Spleen (tissue), 11 donors: Measurements from ENCODE around the gene CFAP107. TPM values are rescaled to one million over a fixed set of nuclear protein-coding genes. Genes with fewer than 3 reads are reported as not detected.

Experiments
- DNase-seq: peaks from one replicate; pipeline ENCODE4 v3.0.0-alpha.2; 2020
- H3K27ac ChIP-seq, 8 donors: fragments of 200-600 bp; sonication (generic) in 7 of 8; 1 replicate in 4 of 8; 2 replicates in 4 of 8; pipeline versions ENCODE4 v1.5.0 to v1.8.0; 2016 to 2021; ENCODE audit warnings: inconsistent platforms in 4 of 8, mild to moderate bottlenecking in 4 of 8, moderate library complexity in 1 of 8
- H3K27me3 ChIP-seq, 7 donors: fragments of 200-600 bp; sonication (generic) in 6 of 7; replicated peaks in 1 of 7; 1 replicate in 4 of 7; 2 replicates in 3 of 7; pipeline versions ENCODE4 v1.5.0 to v1.8.0; 2016 to 2021; ENCODE audit warnings: inconsistent platforms in 3 of 7, mild to moderate bottlenecking in 1 of 7
- H3K36me3 ChIP-seq, 6 donors: fragments of 200-600 bp; sonication (generic) in 5 of 6; 1 replicate in 4 of 6; 2 replicates in 2 of 6; pipeline versions ENCODE4 v1.5.0 to v1.8.0; 2016 to 2021; ENCODE audit warnings: inconsistent platforms in 2 of 6
- H3K4me1 ChIP-seq, 6 donors: fragments of 200-600 bp; sonication (generic) in 5 of 6; 1 replicate in 3 of 6; 2 replicates in 3 of 6; pipeline versions ENCODE4 v1.5.0 to v1.8.0; 2016 to 2021; ENCODE audit warnings: inconsistent platforms in 3 of 6
- H3K4me3 ChIP-seq, 8 donors: fragments of 200-600 bp; sonication (generic) in 7 of 8; 1 replicate in 4 of 8; 2 replicates in 4 of 8; pipeline versions ENCODE4 v1.5.0 to v1.8.0; 2016 to 2021; ENCODE audit warnings: inconsistent platforms in 4 of 8, mild to moderate bottlenecking in 4 of 8, moderate library complexity in 2 of 8
- H3K9me3 ChIP-seq, 8 donors: fragments of 200-600 bp; sonication (generic) in 7 of 8; 1 replicate in 4 of 8; 2 replicates in 4 of 8; pipeline versions ENCODE4 v1.5.0 to v1.8.0; 2016 to 2021; ENCODE audit warnings: inconsistent platforms in 4 of 8
- POLR2A ChIP-seq, 3 donors: fragments of 450-650 bp; IDR thresholded peaks; one replicate each; pipeline ENCODE4 v1.5.1; 2017; ENCODE audit warnings: antibody characterized with exemption in 3 of 3, mild to moderate bottlenecking in 1 of 3
- POLR2AphosphoS5 ChIP-seq, 3 donors: sonication (generic); formaldehyde crosslinking; IDR thresholded peaks; one replicate each; pipeline ENCODE4 v1.5.1; 2017; ENCODE audit warnings: antibody characterized with exemption in 3 of 3
- WGBS, 5 donors: extraction: QIAGEN DNeasy Blood & Tissue Kit in 3 of 5; methylation state at CpG; one replicate each; pipeline versions ENCODE4 v1.1.5 to v1.1.7; 2013 to 2018; 5-methylcytosine and 5-hydroxymethylcytosine counted together
- intact Hi-C: fragments of 100-400 bp; cut with DNase I; formaldehyde crosslinking; loops from one replicate; pipeline ENCODE4 v1.15.0; 2023; ENCODE audit warnings: low total_unique reads
- polyA plus RNA-seq, 3 donors: library from polyadenylated mRNA; stranded (reverse); fragments of 200-250 nt; gene quantifications; one replicate each; pipeline ENCODE4 v1.2.1, GENCODE V29; 2013
- total RNA-seq, 7 donors: library from RNA; depleted of rRNA in 3 of 7; stranded (reverse); fragments of >200 nt in 3 of 7; fragmentation: NEBNext Ultra II Directional in 4 of 7; extraction: Animal tissue kit (Norgen Biotek cat#: 25700) in 4 of 7; gene quantifications; one replicate each; pipeline versions ENCODE4 v1.1.0 to v1.2.1, GENCODE V29; 2016 to 2021
- TF ChIP-seq, protein P1 (sequence below), 11 experiments: fragments of 200-600 bp in 7 of 11; fragments of 450-650 bp in 4 of 11; sonication (generic) in 4 of 11; IDR thresholded peaks in 8 of 11; conservative IDR thresholded peaks in 3 of 11; 1 replicate in 7 of 11; 2 replicates in 4 of 11; pipeline versions ENCODE4 v1.4.0 to v1.8.0; 2016 to 2021; ENCODE audit warnings: antibody characterized with exemption in 11 of 11, inconsistent platforms in 4 of 11, mild to moderate bottlenecking in 1 of 11
- donor health status: healthy with polysubstance abuse.
- donor health status: DM: no; HTN: no; CAD: no; lungs with moderate emphysema.
- donor health status: DM: no; HTN: no; CAD: no.
- donor health status: Bipolar disorder and iron deficiency.
- donor health status: healthy.
- donor health status: DM: no; HTN: no; CAD: no.
- donor health status: DM: yes; HTN: yes; CAD: no.

Gene CFAP107
- total and polyA plus RNA-seq, 10 donors: not detected

DNA sequence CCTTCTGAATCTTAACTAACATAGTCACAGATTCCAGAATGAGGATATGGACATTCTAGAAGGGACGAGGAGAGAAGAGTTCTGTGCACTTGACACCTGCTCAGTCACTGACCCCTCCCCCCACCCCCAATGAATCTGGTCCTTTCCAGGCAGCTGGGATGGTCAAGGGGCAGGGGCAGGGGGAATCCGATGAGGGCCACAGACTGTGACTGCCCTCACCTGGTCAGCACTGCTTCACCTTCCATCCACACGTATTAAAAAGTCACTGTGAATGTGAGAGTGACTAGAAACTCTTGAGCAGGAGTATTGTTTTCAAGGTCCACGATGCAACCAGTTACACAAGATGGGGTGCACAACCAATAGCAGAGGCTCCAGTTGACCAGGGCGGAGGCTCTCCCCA lies 18.0 kb downstream of the CFAP107 start:
- H3K4me1 ChIP-seq: no peaks in the 10 kb centered on the region
- intact Hi-C loops: no loop called here
- DNase-seq: no peak
- H3K27ac ChIP-seq: no peak overlapping the region
- no peaks in the 10 kb centered on the region for H3K9me3 ChIP-seq
- H3K36me3 ChIP-seq: no peaks in the 10 kb centered on the region
- TF ChIP-seq POLR2A (IDR thresholded peaks at IDR 0.05) (no peak), POLR2AphosphoS5 (IDR thresholded peaks at IDR 0.05) (no peak)
- TF ChIP-seq, protein P1, sequence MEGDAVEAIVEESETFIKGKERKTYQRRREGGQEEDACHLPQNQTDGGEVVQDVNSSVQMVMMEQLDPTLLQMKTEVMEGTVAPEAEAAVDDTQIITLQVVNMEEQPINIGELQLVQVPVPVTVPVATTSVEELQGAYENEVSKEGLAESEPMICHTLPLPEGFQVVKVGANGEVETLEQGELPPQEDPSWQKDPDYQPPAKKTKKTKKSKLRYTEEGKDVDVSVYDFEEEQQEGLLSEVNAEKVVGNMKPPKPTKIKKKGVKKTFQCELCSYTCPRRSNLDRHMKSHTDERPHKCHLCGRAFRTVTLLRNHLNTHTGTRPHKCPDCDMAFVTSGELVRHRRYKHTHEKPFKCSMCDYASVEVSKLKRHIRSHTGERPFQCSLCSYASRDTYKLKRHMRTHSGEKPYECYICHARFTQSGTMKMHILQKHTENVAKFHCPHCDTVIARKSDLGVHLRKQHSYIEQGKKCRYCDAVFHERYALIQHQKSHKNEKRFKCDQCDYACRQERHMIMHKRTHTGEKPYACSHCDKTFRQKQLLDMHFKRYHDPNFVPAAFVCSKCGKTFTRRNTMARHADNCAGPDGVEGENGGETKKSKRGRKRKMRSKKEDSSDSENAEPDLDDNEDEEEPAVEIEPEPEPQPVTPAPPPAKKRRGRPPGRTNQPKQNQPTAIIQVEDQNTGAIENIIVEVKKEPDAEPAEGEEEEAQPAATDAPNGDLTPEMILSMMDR (IDR thresholded peaks at IDR 0.05 in 8 of 11, conservative IDR thresholded peaks at IDR 0.05 in 3 of 11): no peak
- H3K27me3 ChIP-seq: peaks cover 0 to 29% (median 0%) of the 10 kb centered on the region in 7 donors
- WGBS, 5 donors: 62 to 73% (median 67%) methylated on average over 5 of the region's 5 CpGs
- no peak overlapping the region for H3K4me3 ChIP-seq

DNA sequence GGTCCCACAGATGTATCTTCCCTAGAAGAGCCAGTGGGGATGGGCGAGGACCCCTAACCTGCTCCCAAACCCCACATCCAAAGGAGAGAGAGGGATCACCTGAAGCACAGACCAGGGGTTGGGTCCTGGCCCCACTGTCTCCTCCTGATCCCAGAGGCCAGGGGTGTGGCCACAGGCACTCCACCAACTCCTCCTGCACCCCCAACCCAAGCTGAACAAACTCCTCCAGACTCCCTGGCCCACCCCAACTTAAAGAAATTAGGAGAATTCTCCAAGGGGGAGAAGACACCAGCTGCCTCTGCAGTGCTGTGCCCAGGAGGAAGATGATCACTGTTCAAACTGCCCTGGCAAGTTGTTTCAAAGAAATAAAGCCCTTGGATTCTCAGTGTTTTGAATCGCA lies 23.0 kb downstream of the CFAP107 start:
- no peaks in the 10 kb centered on the region for H3K36me3 ChIP-seq
- TF ChIP-seq POLR2AphosphoS5 (IDR thresholded peaks at IDR 0.05) (no peak), POLR2A (IDR thresholded peaks at IDR 0.05) (no peak)
- TF ChIP-seq, protein P1 (IDR thresholded peaks at IDR 0.05 in 8 of 11, conservative IDR thresholded peaks at IDR 0.05 in 3 of 11): no peak
- H3K4me1 ChIP-seq: no peaks in the 10 kb centered on the region
- 59 to 90% (median 74%) methylated on average over 2 of the region's 2 CpGs for WGBS, 5 donors
- intact Hi-C loops: no loop called here
- H3K27me3 ChIP-seq: peaks cover 0 to 44% (median 10%) of the 10 kb centered on the region in 7 donors
- no peak overlapping the region for H3K27ac ChIP-seq
- no peak overlapping the region for H3K4me3 ChIP-seq
- no peaks in the 10 kb centered on the region for H3K9me3 ChIP-seq
- no peak for DNase-seq

DNA sequence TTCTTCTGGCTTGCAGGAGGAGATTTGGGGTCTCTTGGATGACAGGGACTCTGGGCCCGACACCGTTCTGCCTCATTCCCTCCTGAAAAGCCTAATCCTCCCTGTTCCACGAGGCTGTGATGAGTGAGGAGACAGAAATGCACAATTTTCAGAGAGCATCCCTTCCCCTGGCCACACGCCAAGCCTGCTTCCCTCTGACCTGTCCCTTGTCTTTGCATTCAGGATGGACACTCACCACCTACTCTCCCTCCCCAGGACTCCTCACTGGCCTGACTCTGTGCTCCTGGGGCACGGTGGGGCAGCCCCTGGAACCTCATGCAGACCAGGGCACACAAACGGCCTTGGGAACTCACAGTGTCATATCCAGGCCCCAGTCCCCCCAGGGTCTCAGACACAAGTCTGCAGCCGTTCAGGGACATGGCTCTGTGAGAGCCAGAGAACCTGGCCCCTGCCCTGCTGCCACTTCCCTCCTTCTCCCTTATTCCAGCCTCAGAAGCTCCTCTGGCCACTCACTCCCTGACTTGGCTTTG lies 24.0 kb downstream of the CFAP107 start:
- peaks cover 0 to 46% (median 10%) of the 10 kb centered on the region in 7 donors for H3K27me3 ChIP-seq
- H3K4me3 ChIP-seq: no peak overlapping the region
- no peak for DNase-seq
- no peak overlapping the region for H3K27ac ChIP-seq
- no peaks in the 10 kb centered on the region for H3K9me3 ChIP-seq
- 50 to 65% (median 60%) methylated on average over 7 of the region's 7 CpGs for WGBS, 5 donors
- intact Hi-C loops: no loop called here
- H3K36me3 ChIP-seq: no peaks in the 10 kb centered on the region
- H3K4me1 ChIP-seq: no peaks in the 10 kb centered on the region
- no peak for TF ChIP-seq POLR2AphosphoS5 (IDR thresholded peaks at IDR 0.05)
- TF ChIP-seq POLR2A (IDR thresholded peaks at IDR 0.05): no peak
- TF ChIP-seq, protein P1 (IDR thresholded peaks at IDR 0.05 in 8 of 11, conservative IDR thresholded peaks at IDR 0.05 in 3 of 11): no peak

DNA sequence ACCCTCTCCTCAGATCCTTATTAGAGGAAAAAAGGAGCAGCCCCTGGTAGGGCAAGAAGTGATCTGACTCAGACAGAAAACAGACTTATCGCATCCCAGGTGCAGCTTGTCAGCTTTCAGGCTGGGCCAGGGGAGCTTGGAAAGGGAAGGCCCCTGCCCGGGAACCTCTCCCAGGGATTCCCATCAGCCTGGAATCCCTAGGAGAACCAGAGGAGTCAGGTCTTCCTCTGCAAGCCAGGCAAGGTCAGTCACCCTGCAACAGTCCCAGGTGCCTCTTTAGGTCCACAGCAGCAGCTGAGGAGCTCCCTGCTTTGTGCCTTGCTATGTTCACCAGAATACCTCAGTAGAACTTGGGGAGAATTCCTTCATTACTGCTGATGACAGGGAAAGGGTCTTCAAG lies 24.6 kb downstream of the CFAP107 start:
- TF ChIP-seq, protein P1 (IDR thresholded peaks at IDR 0.05 in 8 of 11, conservative IDR thresholded peaks at IDR 0.05 in 3 of 11): no peak
- no peak for TF ChIP-seq POLR2AphosphoS5 (IDR thresholded peaks at IDR 0.05)
- TF ChIP-seq POLR2A (IDR thresholded peaks at IDR 0.05): no peak
- H3K36me3 ChIP-seq: no peaks in the 10 kb centered on the region
- no peak overlapping the region for H3K27ac ChIP-seq
- H3K27me3 ChIP-seq: peaks cover 0 to 52% (median 10%) of the 10 kb centered on the region in 7 donors
- no peaks in the 10 kb centered on the region for H3K4me1 ChIP-seq
- no peak overlapping the region for H3K4me3 ChIP-seq
- no peaks in the 10 kb centered on the region for H3K9me3 ChIP-seq
- intact Hi-C loops: no loop called here
- no peak for DNase-seq
- WGBS, 5 donors: 76 to 98% (median 76%) methylated on average over 2 of the region's 2 CpGs
